Measurements from ENCODE around the gene ZNF679.
"Not testable (repeated sequence)": the region's sequence is repeated elsewhere in the genome, so short reads cannot be mapped to it uniquely, and the experiment has no call there.

ZNF679 gene

DNA sequence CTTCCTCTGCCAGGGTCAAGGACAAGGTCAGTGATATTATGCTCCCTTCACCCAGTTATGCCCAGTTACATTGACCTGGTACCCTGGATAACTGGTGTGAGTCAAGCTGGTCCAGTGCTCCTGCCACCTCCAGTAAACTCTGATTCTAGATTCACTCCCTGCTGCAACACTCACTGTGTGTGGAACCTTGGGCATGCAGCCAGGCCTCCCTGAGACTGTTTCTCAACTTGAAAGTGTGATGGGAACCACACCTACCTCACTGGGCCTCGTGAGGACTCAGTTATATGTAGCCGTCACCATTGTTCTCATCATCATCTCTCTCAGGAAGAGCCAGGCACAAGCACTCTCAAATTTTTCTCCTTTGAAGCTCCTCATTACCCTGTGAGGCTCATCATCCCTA is 84.6 kb downstream of the ZNF679 start:
- no peak for DNase-seq

DNA sequence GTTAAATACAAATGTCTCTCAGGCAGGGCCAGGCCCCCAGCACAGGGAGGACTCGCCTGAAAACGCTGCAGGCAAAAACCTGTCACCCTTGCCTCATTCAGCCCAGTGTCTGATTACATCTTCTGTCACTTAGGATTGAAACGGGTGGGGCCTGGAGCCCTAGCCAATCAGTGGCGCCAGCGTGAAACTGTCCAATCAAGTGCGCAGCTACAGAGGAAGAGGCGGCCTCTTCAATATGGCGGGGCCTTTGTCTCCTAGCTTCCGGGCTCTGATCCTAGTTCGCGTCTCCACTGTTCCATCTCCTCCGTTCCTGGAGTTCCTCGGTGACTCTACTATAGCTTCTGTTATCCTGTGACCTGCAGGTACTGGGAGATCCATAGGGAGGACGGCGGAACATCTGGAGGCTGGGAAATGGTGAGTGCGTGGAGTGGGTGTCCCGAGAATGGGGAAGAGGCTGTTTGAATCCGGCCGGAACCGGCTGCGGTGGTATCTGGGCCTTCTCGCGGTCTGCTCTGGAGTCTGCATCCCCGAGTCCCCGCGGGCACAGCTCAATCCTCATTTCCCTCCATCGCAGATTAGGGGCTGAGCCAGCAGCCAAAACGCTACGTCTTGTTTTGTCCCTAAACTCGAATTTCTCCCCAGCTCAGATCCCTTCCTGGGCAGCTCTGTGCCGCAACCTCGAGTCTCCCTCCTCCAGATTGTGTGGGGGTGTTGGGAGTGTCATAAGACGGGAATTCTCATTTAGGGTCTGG is 85.6 kb downstream of the ZNF679 start, which contains the start of gene ZNF736:
TSS of gene ZNF736 (plus strand) at position 222 of the 752 bp plus-strand sequence. CDS start at position 412, 190 bp downstream.
- DNase-seq = peak; percentile 63

DNA sequence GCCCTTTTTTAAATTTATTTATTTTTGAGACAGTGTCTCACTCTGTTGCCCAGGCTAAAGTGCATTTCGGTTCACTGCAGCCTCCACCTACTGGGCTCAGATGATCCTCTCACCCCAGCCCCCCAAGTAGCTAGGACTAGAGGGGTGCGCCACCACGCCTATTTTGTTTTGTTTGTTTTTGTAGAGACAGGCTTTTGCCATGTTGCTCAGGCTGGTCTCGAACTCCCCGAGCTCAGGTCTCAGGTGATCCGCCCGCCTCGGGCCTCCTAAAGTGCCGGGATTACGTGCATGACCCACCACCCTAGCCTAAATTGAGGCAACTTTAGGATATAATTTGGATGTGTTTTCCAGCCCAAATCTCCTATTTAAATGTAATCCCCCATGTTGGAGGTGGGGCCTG is 86.3 kb downstream of the ZNF679 start:
- no peak for DNase-seq

GRCh38 chr7:64316031-64316742 is 87.9 kb downstream of the ZNF679 start:
- DNase-seq = not testable (repeated sequence)
